Measurements from ENCODE around the gene GAREM2.

The GAREM2 gene

DNA sequence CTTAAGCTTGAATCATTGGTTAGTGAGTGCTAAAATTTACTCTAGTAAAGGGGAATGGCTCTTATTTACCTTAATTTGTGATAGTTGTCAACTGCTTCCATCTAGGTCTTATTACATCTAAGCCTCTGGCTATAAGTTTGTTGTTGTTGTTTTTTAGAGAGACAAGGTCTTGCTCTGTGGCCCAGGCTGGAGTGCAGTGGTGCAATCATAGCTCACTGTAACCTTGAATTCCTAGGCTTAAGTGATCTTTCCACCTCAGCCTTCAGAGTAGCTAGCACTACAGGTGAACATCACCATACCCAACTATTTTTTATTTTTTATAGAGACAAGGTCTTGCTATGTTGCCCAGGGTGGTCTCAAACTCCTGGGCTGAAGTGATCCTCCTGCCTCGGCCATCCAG, 65.0 kb downstream of the GAREM2 start:
- no peak for DNase-seq (ENCODE audit: low read depth)

DNA sequence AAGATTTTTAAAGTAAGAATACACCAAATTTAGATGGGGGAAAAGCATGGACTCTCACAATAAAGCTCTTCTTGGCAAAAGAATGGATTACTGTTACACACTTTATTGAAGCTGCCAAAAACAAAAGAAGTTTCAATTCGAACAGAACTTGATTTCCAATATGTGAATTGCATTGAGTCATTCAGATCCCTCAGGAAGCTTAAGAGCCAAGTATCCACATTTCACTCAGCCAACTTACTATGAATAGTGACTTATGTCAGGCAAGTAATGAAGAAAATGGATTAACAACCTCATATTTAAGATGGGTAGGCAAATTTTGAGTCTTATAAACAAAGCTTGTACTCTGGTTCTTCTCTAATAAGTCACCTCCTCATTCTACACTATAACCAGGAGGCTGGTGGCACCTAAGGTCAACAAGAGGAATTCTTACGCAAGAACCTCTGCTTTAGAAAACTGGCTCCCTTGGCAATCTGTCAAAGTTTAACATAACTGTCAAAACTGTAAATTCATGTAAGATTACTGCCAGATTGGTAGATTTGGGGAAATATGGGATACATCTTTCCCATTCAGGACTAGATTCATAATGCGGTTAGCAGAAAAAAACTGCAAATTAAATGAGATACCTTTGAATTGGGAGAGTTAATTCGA, 65.5 kb downstream of the GAREM2 start:
- no peak for DNase-seq (ENCODE audit: low read depth)

Data from activated T-cell treated with anti-CD3 and anti-CD28 coated beads for 48 hours (primary cell).